Inflammatory macrophage (primary cell): ENCODE results near the gene FCHSD2.

Experiments used
- DNase-seq, 2 donors: peaks; one replicate each; pipeline ENCODE4 v3.0.0-alpha.2; 2020 to 2022

The FCHSD2 gene

DNA sequence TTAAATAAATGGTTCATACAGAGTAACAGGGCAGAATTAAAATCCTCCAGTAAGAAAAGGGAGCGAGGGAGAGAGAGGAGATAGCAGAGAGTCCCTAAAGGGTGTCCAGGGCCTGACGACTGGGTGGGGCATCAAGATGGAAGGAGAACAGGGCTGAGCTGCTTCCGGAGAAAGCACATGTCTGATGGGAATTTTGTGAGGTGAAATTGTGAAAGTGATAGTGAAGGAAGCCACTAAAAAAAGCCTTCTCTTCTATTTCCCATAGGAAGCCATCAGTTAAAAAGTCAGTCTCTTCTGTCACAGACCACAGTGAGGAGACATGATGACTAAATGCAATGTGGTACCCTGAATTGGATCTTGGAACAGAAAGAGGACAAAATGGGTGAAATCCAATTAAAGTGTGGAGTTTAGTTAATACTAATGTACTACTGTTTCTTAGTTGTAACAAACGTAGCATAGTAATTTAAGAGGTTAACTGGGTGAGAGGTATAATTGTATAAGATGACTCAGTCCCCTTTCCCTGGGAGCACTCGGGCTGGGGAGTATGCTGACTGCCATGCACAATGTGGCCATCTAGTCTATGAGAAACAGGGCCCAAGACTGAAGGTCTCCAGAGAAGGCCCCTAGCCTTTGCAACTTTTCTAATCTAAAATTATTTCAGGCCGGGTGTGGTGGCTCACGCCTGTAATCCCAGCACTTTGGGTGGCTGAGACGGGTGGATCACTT lies 29.5 kb upstream of the FCHSD2 start:
- DNase-seq = no peak

DNA sequence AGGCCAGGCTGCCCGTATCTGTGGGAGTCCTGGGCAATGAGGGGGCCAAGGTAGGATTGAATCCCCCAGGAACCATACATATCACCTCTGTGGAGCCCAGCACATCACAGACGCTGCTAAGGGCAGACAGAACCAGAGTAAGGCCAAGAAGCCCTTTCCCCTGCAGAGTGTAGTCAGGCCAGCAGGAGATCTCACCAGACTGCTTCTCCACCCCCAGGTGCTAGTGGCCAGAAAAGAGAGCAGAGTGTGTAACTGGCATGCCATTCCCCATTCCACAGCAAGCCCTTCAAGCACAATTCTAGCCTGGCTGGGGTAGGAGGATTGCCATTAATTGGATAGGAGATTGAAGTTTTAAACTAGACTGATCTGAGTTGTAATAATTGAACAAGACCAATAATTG lies 28.0 kb upstream of the FCHSD2 start:
- DNase-seq = no peak

DNA sequence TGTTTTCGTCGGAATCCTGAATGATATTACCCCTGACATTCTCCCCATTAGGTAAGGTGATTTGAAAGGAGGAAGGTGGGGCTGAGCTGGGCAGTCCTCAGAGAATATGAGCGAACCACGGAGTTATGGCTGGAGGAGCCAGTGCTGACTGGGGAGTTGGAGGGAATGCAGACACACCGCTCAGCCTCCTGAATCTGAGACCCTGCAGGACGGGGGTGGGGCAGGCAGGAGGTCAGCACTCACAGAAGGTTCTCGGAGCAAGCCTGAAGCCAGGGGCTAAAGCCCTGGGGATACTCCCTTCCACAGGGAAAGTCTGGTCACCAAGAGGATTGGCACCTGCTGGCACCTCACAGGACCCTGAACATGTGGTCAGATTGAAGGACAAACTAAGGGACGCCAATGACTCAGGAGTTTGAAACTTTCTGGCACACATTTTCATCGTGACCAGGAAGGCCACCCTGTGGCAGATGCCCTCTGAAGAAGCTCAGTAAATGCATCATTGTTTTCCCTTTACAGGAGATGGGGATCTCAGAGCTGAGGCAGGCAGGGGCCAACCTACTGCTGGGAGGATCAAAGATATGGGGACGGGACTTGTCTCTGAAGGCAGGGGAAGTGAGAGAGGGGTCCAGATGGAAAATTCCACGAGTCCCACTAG lies 26.9 kb upstream of the FCHSD2 start:
- DNase-seq = no peak

DNA sequence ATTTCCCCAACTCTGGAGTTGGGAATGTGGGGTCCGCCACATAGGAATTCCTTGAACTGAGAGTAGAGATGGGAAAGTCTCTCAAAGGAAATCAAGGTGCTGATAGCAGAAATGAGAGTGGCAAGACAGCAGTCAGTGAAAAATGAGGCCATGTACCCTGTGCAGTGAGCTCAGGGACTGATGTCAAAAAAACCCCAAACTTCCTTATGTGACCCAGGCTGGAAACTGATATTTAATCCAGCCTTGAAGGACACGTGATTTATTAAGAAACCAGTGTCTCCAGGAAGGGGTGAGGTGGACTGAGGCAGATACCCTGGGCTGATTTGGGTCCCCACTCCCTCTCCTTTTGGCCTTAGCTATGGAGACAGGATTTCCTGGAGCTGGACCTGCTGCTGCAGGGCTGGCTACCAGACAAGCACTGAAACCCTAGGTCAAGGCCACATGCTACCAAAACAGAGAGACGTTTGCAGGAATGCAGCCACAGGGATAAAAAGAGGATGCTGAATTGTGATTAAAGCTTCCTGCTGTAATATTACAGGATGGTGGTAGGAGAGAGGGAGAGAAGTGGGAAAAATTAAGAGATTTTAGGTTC lies 25.3 kb upstream of the FCHSD2 start:
- no peak for DNase-seq

DNA sequence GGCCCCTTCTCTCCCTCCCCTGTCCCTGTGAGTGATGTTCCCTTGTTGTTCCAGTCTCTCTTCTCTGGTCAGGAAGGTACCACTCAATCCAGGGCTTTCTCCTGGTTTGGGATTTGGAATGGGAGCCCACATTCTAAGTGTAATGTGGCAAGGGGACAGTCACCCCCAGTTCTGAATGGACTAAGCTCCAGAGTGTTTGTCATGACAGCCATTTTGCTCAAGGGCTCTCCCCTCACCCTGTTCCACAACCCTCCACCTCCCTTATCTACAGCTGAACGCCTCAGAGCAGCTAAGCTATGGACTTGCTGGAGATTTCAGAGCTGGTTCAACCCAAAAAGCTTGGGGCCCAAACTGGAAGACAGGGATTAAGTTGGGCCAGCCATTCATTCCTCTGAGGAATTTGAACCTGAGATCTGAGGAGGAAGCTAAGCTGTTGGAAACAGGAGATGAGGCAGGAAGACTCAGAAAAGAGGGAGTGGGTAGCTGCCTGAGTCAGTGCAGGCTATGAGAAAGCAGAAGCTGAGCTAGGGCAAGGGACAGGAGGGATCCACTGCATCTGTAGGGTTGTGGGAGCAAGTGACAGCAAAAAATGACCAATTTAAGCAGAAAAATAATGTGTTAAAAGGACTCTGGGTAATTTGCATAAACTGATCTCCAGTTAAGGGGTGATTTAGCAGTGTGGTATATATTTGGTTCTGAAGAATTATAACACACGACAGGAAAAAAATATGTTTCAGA lies 22.9 kb upstream of the FCHSD2 start:
- DNase-seq = peak; percentile 53 to 71

DNA sequence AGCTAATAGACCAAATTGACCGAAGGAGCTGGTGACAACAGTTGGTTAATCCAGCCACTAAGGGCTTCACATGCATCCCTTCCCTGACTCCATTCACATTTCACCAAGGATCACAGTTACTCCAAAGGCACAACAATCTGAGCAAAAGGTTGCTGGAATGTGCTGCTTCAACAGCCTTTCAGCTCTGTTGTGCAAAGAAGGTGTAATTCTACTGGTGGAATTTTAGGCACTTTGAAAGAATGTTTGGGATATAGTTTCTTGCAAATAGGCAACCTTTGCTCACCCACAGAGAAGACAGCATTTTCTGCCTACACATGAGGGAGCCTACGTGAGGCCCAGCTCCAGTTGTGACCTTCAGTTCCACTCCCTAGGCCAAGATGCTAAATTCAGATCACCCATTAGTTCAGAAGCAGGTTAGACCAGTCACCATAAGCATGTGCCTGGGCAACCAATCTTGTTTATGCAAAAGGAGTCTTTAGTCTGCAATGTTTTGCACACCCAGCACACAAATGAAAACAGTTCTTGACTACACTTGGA lies 21.6 kb upstream of the FCHSD2 start:
- DNase-seq = no peak

DNA sequence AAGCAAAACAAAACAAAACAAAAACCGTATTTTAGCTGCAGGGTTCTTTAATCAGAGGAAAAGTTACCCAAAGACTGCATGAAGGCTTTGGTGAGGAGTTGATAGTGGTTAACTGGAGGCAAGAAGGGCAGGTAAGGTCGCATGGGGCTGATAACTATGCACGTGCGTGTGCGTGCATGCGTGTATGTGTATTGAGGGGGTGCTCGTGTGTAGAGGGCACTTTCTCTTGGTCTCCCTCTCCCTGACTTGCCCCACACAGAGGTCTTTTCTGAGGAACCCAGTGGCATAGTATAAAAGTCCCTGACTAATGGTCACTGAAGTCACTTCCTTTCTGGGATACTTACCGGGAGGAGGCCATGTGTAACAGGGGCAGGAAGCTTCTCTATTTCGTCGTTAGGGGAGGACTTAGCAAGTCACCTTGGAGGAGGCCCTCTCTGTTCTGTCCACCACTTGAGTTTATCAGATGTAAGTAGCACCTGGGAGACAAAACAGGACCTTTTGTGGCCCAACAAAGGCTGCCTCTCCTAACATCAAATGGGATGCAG lies 20.1 kb upstream of the FCHSD2 start:
- peak; percentile 58 to 67 for DNase-seq

DNA sequence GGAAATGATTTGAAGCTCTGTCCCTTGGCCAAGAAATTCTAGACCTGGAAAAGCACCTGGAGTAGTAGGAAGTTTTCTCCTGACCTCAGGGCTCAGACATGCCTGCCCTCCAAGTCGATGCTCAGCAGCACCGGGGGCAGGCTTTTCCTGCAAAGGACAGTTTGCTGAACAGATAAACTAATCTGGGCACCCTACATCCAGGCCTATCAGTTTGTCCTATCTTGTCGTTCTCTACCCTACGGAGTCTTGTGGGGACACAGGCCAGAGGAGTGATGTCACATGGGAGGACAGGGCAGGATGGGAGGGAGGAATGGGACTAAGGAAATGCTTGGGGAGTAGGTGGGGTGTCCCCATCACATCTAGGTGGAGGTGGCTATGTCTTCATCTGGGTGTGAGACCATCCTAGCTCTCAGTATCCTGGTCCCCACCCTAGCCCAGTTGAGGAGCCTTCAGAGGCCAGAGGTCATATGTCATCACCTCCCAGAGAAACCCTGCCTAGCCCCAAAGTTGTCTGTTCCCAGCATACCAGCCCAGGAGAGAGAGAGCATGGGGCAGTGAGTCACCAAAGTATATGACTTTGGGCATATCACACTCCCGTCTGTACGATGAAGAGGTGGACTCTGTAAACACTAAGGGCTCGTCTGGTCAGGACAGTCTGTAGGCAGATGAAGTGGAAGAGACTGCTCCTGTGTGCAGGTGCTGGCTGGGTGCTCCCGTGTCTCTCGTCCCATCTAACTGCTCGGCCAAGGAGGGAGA lies 18.1 kb upstream of the FCHSD2 start:
- peak in 1 of 2 donors; percentile 30 for DNase-seq

DNA sequence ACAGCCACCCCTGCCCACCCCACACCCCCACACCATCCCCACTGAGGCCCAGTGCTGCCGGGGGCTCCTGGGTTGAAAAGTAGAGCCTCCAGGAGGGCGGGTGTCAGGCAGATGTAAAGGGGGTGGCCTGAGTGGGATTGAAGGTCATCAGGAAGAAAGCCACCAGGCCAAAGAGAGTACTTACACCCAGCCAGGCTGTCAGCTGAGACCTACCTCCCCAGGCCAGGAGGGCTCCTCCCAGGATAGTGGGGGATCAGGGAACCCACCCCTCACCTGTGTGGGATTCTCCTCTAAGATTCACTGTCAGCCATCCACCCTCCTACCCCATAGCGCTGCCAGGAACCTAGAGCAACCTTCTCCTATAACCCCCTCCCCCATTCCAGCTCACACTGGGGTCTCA lies 17.2 kb upstream of the FCHSD2 start:
- DNase-seq = no peak

DNA sequence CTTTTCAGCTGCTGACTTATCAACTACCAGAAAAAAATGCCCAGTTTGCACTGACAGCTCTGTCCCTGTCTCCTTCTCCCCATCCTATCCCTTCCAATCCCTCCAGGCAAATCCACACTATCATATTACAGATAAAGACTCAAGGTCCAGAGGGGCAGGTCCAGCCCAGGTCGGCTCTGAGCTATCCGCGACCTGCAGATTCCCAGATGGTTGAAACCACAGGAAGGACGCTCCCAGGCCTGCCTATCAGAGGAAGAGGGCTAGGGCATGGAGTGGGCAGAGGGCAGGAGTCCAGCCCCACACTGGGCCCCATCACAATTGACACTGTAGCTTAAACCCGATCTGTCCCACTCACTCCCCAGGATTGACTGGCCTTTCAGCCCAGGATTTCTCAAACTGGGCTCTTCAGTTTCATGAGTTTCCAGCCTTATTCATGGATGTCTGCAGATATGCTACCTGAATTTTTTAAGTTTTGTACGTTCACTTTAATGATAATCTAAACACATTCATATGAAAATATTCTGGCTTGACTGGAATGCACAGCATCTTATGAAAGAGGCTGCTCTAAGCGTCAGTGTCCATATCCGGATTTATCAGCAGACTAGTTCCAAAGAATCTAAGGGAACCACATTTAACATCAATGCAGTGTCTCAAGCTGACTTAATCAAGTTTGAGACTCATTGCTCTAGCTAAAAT lies 16.4 kb upstream of the FCHSD2 start:
- no peak for DNase-seq

DNA sequence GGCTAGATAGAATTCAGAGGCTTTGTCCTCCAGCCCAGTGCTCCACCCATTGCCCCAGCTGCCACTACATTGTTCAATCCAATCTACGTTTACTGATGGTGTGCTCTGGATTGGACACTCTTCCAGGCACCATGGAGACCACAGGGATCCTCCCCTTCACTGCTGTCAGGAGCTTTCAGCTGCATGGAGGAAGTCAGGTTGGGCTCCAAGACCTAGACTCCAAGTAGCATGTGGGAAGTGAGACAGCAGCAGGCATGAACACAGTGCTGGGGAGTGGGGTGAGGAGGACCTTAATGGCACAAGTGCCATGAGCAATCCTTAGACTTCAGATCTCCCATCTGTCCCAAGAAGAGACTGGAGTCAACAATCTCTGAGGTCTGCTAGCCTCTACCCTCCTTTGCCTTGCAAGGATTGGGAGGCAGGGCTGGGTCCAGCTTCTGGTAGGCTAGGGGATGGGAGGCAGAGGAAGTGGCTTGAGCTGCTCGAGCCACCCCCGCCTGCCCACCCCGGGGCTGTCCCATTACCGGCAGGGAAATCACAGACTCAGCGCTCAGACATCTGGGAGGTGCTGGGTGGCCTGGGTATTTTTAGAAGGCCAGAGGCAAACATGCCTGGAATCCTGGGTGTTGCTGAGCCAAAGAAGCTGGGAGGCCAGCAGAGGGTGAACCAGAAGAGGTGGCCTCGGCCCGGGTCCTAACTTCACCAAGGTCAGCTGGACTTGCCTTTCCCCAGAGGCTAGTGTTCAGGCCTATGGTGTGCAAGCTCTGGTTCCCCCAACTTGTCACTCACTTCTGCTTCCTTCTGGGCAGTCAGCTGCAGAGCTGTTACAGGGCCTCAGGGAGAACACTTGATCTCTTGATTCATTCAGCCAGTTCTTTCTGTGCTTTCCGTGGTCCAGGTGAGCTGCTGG lies 15.2 kb upstream of the FCHSD2 start:
- peak; percentile 74 to 87 for DNase-seq

DNA sequence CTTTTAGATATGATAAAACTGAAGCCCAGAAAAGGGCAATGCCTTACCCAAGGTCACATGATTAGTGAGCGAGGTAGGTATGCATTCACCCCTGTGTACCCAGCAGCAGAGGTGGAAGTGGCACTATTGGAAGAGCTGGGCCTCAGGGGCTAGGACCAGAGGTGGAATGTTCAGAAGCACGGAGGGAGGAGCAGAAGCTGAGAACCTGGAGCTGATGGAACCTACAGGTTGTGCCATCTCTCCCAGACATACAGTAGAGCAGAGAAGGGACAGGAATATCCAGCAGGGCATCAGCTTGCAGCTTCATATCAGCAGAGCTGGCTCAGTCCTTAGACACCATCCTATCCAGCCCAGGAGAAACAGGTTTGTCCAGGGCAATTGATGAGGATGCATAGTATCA lies 14.6 kb upstream of the FCHSD2 start:
- no peak for DNase-seq

DNA sequence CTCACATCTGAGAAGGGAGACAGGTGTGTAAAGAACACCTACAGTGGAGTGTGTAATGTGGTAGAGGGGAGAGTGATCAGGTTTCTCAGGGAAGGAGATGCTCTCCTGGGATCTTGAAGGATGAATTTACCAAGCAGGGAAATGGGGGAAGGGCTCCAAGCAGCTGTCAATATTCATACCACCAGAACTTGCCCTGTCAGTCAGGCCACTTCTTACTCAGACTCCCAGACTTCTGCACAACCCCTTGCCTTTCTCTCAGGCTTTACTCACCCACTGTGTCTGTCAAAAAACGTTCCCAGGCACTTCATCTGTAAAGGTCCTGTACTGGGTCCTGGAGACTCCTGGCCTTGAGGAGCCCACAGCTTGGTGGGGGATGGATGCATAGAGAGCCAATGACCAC lies 14.0 kb upstream of the FCHSD2 start:
- no peak for DNase-seq

DNA sequence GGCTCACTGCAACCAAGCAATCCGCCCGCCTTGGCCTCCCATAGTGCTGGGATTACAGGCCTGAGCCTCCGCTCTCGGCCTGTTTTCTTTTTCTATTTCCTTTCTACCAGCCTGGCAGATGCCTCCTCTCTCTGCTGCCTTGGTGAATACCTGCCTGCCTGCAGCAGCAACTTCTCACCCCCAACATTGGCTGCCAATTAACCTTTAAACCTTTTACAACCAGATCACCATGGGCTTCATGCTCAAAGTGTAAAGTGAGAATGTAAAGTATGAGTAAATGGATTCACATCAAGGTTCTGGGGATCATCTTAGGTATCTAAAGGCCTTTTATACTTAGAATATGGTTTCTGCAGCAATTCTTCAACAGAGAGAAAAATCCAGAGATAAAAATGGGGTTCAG lies 13.0 kb upstream of the FCHSD2 start:
- no peak for DNase-seq

DNA sequence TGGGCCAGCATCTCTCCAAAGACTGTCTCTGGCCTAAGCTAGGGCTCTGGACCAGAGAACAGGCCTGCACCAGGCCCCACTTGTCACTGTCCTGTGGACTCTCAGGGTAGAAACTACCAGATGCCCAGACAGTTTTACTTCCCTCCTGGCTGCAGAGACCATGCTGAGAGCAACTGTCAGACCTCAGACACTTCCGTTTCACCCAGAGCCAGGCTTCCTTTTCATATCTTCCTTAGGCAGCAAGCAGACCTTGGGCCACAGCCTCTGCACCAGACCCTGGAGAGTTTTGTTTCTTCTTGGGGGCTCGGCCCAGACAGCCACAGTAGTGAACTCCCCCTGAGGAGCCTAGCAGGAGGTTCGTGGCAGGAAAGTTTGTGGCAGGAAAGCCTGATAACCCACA lies 12.1 kb upstream of the FCHSD2 start:
- peak; percentile 74 to 77 for DNase-seq

DNA sequence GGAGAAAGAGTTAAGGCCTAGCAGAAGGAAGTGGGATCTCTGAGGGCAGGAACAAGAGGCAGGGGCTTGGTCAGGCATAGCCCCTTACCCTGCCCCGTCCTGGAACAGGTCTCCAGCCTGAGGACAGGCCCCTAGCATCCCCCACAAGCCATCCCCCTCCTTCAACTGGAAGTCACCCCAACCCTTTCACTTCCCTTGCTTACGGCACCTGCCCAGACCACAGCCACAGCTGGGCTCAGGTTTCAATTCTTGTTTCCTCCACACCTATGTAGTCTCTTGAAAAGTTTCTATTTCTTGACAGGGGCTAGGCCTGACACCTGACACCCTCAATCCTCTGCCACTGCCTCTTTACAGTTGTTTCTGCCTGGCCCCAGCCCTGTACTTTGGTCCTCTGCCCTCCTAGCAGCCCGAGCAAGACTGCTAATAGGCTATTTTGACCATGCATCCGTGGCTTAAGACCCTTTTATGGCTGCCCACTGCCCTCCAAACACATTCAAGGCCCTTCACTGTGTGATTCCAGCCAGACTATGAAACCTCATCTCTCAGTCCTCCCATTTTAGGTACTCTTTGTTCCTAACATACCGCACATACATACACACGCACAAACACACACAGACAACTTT lies 10.9 kb upstream of the FCHSD2 start:
- no peak for DNase-seq

DNA sequence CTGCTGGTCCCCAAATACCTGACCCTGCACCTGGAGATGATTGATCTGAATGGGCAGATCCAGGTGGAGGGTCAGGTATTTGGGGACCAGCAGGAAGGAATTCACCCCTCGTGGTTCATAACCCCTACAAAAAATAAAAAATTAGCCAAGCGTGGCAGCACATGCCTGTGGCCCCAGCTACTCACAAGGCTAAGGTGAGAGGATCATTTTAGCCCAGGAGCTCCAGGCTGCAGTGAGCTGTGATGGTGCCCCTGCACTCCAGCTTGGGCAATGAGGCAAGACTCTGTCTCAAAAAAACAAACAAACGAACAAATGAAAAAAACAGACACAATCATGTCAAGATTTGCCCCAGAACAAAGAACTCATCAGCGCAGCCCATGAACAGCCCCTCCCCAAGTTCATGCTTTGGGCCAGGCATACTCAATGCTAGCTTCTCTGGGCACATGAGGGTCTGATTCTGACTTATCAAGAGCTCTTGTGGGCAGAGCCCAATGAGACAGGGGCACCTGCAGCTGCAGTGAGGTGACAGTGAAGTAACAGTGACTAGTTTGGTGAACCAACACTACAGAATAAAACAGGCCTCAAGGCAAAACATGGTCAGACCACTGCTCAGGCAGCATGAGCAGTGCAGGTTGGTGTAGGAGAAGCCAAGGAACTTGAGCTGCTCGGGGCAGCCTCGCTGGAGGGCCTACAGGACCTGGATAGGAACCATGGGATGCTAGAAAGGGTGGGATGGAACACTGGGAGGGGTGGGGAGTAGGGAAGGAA lies 10.2 kb upstream of the FCHSD2 start:
- no peak for DNase-seq

DNA sequence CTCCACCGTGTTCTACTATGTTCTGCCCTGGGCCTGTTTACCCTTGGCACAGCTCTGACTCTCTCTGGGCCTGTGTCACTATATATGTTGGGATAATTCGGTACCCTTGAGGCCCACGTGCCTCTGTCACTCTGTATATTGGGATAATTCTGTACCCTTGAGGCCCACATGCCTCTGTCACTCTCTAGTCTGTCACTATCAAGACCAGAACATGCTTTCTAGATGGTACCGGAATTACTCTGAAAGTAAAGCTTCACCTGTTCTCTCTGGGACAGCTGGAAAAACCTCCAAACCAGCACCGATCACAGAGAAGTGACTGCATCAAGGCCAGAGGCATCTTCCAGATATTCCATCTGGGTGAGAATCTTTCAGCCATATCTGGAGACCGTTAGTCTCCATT lies 9.3 kb upstream of the FCHSD2 start:
- DNase-seq = no peak

DNA sequence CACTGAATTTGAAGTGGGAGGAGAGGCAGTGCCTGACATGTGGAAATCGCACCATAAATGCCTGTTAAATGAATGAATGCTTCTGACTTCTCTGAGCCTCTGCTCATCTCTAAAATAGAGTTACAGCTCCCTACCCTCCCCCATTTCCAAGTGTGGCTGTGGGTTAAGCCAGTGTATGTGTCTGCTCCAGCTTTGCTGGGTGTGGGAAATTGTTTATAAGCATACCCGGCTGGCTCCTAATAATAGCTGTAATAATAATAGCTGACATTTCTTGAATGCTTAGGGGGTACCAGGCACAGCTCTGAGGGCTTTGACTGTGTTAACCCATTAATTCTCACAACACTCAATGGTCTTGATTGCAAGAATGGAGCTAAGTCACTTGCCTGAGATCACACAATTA lies 7.0 kb upstream of the FCHSD2 start:
- no peak for DNase-seq
